K562 (cell line): ENCODE results near the gene HYI. TPM values are rescaled to one million over a fixed set of nuclear protein-coding genes. Genes with fewer than 3 reads are reported as not detected.

Source experiments
- ATF1 ChIP-seq, 2 experiments: fragments of 450-650 bp in 1 of 2; IDR thresholded peaks; 2 replicates each; pipeline ENCODE4 v1.6.1; 2016; ENCODE audit warnings: missing compliant biosample characterization in 1 of 2, missing genetic modification characterization in 1 of 2
- ATF4 ChIP-seq: fragments of 450-650 bp; formaldehyde crosslinking; IDR thresholded peaks from 2 replicates; pipeline ENCODE4 v1.4.0; 2022; ENCODE audit warnings: mild to moderate bottlenecking, moderate library complexity
- GTF2A2 ChIP-seq: IDR thresholded peaks from 2 replicates; pipeline ENCODE4 v1.6.1; 2016; ENCODE audit warnings: mild to moderate bottlenecking, missing genetic modification characterization, missing compliant biosample characterization
- HOMEZ ChIP-seq: fragments of 250-450 bp; sonication (Bioruptor Pico); IDR thresholded peaks from 2 replicates; pipeline ENCODE4 v1.4.0; 2020; ENCODE audit warnings: mild to moderate bottlenecking, moderate library complexity
- MAFF ChIP-seq: IDR thresholded peaks from 2 replicates; pipeline ENCODE4 v1.6.1; 2012; ENCODE audit warnings: low read length, improper control_type of control experiment
- MITF ChIP-seq: IDR thresholded peaks from 2 replicates; pipeline ENCODE4 v1.6.1; 2014; ENCODE audit warnings: antibody characterized with exemption
- MYNN ChIP-seq, 2 experiments: sonication (generic); formaldehyde crosslinking in 1 of 2; IDR thresholded peaks; 2 replicates each; pipeline versions ENCODE4 v1.5.0 to v1.6.1; 2016 to 2020; ENCODE audit warnings: antibody characterized with exemption in 1 of 2, missing genetic modification reagents in 1 of 2
- NCOA1 ChIP-seq: fragments of 450-650 bp; IDR thresholded peaks from 2 replicates; pipeline ENCODE4 v1.6.1; 2016; ENCODE audit warnings: low read depth
- PTBP1 ChIP-seq: fragments of 200-400 bp; formaldehyde crosslinking; IDR thresholded peaks from 2 replicates; pipeline ENCODE4 v1.6.1; 2017; ENCODE audit warnings: low read depth, low read length
- TSHZ1 ChIP-seq: fragments of 250-450 bp; sonication (Bioruptor Pico); IDR thresholded peaks from 2 replicates; pipeline ENCODE4 v1.4.0; 2020; ENCODE audit warnings: mild to moderate bottlenecking, moderate library complexity
- ZNF197 ChIP-seq: fragments of 200-800 bp; sonication (Bioruptor generic); IDR thresholded peaks from 2 replicates; pipeline ENCODE4 v1.6.1; 2016; ENCODE audit warnings: low read depth, missing genetic modification characterization, missing compliant biosample characterization
- ZNF384 ChIP-seq: IDR thresholded peaks from 2 replicates; pipeline ENCODE4 v1.6.1; 2012; ENCODE audit warnings: low read depth, low read length, improper control_type of control experiment
- polyA plus RNA-seq, 8 experiments: library from polyadenylated mRNA; depleted of rRNA in 4 of 8; stranded (reverse) in 5 of 8; unstranded in 3 of 8; fragments of >200 nt; fragmentation: Nextera tagmentation in 2 of 8; fragmentation: Illumina TruSeq in 1 of 8; extraction: Ambion mirVana in 2 of 8; extraction: Trizol in 1 of 8; gene quantifications; 2 replicates each; pipeline versions ENCODE4 v1.2.1 to v1.2.3, GENCODE V29; 2011 to 2014; ENCODE audit warnings: inconsistent platforms in 1 of 8, missing spikeins in 1 of 8
- total RNA-seq, 7 experiments: library from RNA; depleted of rRNA in 6 of 7; stranded (reverse); fragments of >200 nt in 6 of 7; fragmentation: Illumina TruSeq in 2 of 7; extraction: Trizol in 2 of 7; gene quantifications; 2 replicates each; pipeline versions ENCODE4 v1.2.1 to v1.2.3, GENCODE V29; 2011 to 2021; ENCODE audit warnings: low replicate concordance in 1 of 7

The HYI gene
- total and polyA plus RNA-seq, 9 of the 15 experiments (the other 6 are each of a cell fraction or from before 2014, with no cell fraction given), result 0.04 to 4.1 (median 1.4) TPM; not detected in 1

- TF ChIP-seq HOMEZ (CRISPR knock-in tag), result no peak
- TF ChIP-seq ZNF384, result peak; percentile 86
- TF ChIP-seq ATF4 (CRISPR knock-in tag), result 0 out of 2 replicates have a peak, but pooled peaks have one; percentile 53
- TF ChIP-seq NCOA1, result peak; percentile 74
- peak; percentile 38; the same call in 1 of the 2 replicates for TF ChIP-seq MYNN (IDR thresholded peaks at IDR 0.05)
- TF ChIP-seq MYNN (CRISPR knock-in tag; IDR thresholded peaks at IDR 0.05), result no peak
- TF ChIP-seq ZNF197, result peak; percentile 69; the same call in 1 of the 2 replicates
- TF ChIP-seq MITF, result peak; percentile 94
- peak; percentile 86 for TF ChIP-seq MAFF
- no peak for TF ChIP-seq TSHZ1
- no peak for TF ChIP-seq PTBP1
- no peak for TF ChIP-seq ATF1 (CRISPR knock-in tag; IDR thresholded peaks at IDR 0.05)
- peak; percentile 57; the same call in 1 of the 2 replicates for TF ChIP-seq ATF1 (tag; IDR thresholded peaks at IDR 0.05)
- no peak for TF ChIP-seq GTF2A2 (tag)
Observed at GRCh38 chr1:43405219-43405875, 48.4 kb downstream of the HYI start (continued).
